HepG2 (cell line): ENCODE results near the gene TVP23A. TPM values are rescaled to one million over a fixed set of nuclear protein-coding genes. Genes with fewer than 3 reads are reported as not detected.

Experiments
- ARNT2 ChIP-seq: sonication (generic); formaldehyde crosslinking; IDR thresholded peaks from 2 replicates; pipeline ENCODE4 v1.8.0; 2022; ENCODE audit warnings: mild to moderate bottlenecking, low read depth, missing genetic modification reagents, moderate library complexity
- CBX2 ChIP-seq, 2 experiments: fragments of 200-600 bp in 1 of 2; sonication (generic); formaldehyde crosslinking in 1 of 2; IDR thresholded peaks; 2 replicates each; pipeline versions ENCODE4 v1.7.0 to v1.8.1; 2018 to 2022; ENCODE audit warnings: low read depth in 2 of 2, low read length in 1 of 2, mild to moderate bottlenecking in 1 of 2, missing genetic modification reagents in 1 of 2
- DPF2 ChIP-seq: sonication (generic); formaldehyde crosslinking; IDR thresholded peaks from 2 replicates; pipeline ENCODE4 v1.4.0; 2020; ENCODE audit warnings: mild to moderate bottlenecking, low read depth, missing genetic modification reagents, borderline replicate concordance
- ERF ChIP-seq: IDR thresholded peaks from 2 replicates; pipeline ENCODE4 v1.6.1; 2018; ENCODE audit warnings: missing biosample characterization, missing genetic modification reagents
- KLF13 ChIP-seq: sonication (generic); formaldehyde crosslinking; IDR thresholded peaks from 2 replicates; pipeline ENCODE4 v1.4.0; 2020; ENCODE audit warnings: mild to moderate bottlenecking, missing genetic modification reagents
- POLR2A ChIP-seq, 2 experiments: IDR thresholded peaks; 2 replicates each; pipeline ENCODE4 v1.6.1; 2011; ENCODE audit warnings: low read depth in 2 of 2, low read length in 2 of 2, mild to moderate bottlenecking in 1 of 2, moderate library complexity in 1 of 2; ENCODE audit not compliant: insufficient read depth in 1 of 2
- RCOR2 ChIP-seq: IDR thresholded peaks from 2 replicates; pipeline ENCODE4 v1.6.1; 2016; ENCODE audit warnings: missing biosample characterization, missing genetic modification reagents
- SMAD9 ChIP-seq: sonication (generic); formaldehyde crosslinking; IDR thresholded peaks from 2 replicates; pipeline ENCODE4 v1.5.1; 2020; ENCODE audit warnings: mild to moderate bottlenecking, missing genetic modification reagents
- U2AF2 ChIP-seq: fragments of 200-400 bp; formaldehyde crosslinking; IDR thresholded peaks from 2 replicates; pipeline ENCODE4 v1.6.1; 2017; ENCODE audit warnings: low read depth, mild to moderate bottlenecking, low read length
- ZBTB21 ChIP-seq: sonication (generic); formaldehyde crosslinking; IDR thresholded peaks from 2 replicates; pipeline ENCODE4 v1.4.0; 2020; ENCODE audit warnings: missing genetic modification reagents
- ZNF142 ChIP-seq: sonication (generic); formaldehyde crosslinking; IDR thresholded peaks from 2 replicates; pipeline ENCODE4 v1.4.0; 2020; ENCODE audit warnings: missing genetic modification reagents
- ZNF354B ChIP-seq: sonication (generic); formaldehyde crosslinking; IDR thresholded peaks from 2 replicates; pipeline ENCODE4 v1.8.0; 2022; ENCODE audit warnings: mild to moderate bottlenecking, missing genetic modification reagents
- polyA plus RNA-seq, 8 experiments: library from polyadenylated mRNA; depleted of rRNA in 3 of 8; stranded (reverse) in 7 of 8; unstranded in 1 of 8; fragments of >200 nt; fragmentation: Illumina TruSeq in 4 of 8; extraction: Trizol in 4 of 8; gene quantifications; 2 replicates each; pipeline versions ENCODE4 v1.2.1 to v1.2.3, GENCODE V29; 2011 to 2016; ENCODE audit warnings: low read depth in 4 of 8, missing spikeins in 1 of 8, mixed read lengths in 1 of 8; ENCODE audit not compliant: insufficient read depth in 1 of 8
- total RNA-seq, 5 experiments: library from RNA; depleted of rRNA; stranded (reverse); fragments of >200 nt; fragmentation: Illumina TruSeq; extraction: Trizol; gene quantifications; 2 replicates each; pipeline ENCODE4 v1.2.3, GENCODE V29; 2016; ENCODE audit warnings: low read depth in 1 of 5
- TF ChIP-seq, protein P1 (sequence below): sonication (generic); formaldehyde crosslinking; IDR thresholded peaks from 2 replicates; pipeline ENCODE4 v1.5.0; 2020; ENCODE audit warnings: mild to moderate bottlenecking, missing genetic modification reagents
- TF ChIP-seq, protein P2 (sequence below): sonication (generic); formaldehyde crosslinking; conservative IDR thresholded peaks from 2 replicates; pipeline ENCODE4 v1.8.1; 2023; ENCODE audit warnings: missing genetic modification reagents
- TF ChIP-seq, protein P3 (sequence below): sonication (generic); formaldehyde crosslinking; IDR thresholded peaks from 2 replicates; pipeline ENCODE4 v1.8.0; 2023; ENCODE audit warnings: mild to moderate bottlenecking, missing genetic modification reagents
- TF ChIP-seq, protein P4 (sequence below): sonication (generic); formaldehyde crosslinking; IDR thresholded peaks from 2 replicates; pipeline ENCODE4 v1.4.0; 2020; ENCODE audit warnings: missing genetic modification reagents, low read depth, mild to moderate bottlenecking, borderline replicate concordance

Gene TVP23A
- total and polyA plus RNA-seq, 2 of the 13 experiments (the other 11 are each of a cell fraction or from before 2014, with no cell fraction given), result not detected

GRCh38 chr16:10743610-10744369, 74.8 kb downstream of the TVP23A start, which contains the start of gene NUBP1 (continued):
- TF ChIP-seq CBX2 (IDR thresholded peaks at IDR 0.05; ENCODE audit: low read depth, low read length), result no peak
- TF ChIP-seq CBX2 (CRISPR knock-in tag; IDR thresholded peaks at IDR 0.05; ENCODE audit: low read depth), result 0 out of 2 replicates have a peak, but pooled peaks have one; percentile 84
- TF ChIP-seq POLR2A (IDR thresholded peaks at IDR 0.05; ENCODE audit: insufficient read depth in 1 of 2, low read depth in 2 of 2, low read length in 2 of 2), result peak; percentile 90 to 97
- TF ChIP-seq ZNF354B (CRISPR knock-in tag), result peak; percentile 86; the same call in 1 of the 2 replicates
- TF ChIP-seq, protein P1, sequence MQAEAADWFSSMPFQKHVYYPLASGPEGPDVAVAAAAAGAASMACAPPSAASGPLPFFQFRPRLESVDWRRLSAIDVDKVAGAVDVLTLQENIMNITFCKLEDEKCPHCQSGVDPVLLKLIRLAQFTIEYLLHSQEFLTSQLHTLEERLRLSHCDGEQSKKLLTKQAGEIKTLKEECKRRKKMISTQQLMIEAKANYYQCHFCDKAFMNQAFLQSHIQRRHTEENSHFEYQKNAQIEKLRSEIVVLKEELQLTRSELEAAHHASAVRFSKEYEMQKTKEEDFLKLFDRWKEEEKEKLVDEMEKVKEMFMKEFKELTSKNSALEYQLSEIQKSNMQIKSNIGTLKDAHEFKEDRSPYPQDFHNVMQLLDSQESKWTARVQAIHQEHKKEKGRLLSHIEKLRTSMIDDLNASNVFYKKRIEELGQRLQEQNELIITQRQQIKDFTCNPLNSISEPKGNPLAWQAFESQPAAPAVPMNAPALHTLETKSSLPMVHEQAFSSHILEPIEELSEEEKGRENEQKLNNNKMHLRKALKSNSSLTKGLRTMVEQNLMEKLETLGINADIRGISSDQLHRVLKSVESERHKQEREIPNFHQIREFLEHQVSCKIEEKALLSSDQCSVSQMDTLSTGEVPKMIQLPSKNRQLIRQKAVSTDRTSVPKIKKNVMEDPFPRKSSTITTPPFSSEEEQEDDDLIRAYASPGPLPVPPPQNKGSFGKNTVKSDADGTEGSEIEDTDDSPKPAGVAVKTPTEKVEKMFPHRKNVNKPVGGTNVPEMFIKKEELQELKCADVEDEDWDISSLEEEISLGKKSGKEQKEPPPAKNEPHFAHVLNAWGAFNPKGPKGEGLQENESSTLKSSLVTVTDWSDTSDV, result peak; percentile 97; the same call in 1 of the 2 replicates
- TF ChIP-seq, protein P2, sequence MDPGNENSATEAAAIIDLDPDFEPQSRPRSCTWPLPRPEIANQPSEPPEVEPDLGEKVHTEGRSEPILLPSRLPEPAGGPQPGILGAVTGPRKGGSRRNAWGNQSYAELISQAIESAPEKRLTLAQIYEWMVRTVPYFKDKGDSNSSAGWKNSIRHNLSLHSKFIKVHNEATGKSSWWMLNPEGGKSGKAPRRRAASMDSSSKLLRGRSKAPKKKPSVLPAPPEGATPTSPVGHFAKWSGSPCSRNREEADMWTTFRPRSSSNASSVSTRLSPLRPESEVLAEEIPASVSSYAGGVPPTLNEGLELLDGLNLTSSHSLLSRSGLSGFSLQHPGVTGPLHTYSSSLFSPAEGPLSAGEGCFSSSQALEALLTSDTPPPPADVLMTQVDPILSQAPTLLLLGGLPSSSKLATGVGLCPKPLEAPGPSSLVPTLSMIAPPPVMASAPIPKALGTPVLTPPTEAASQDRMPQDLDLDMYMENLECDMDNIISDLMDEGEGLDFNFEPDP (CRISPR knock-in tag), result no peak; the same call in 1 of the 2 replicates
- 0 out of 2 replicates have a peak, but pooled peaks have one; percentile 35 for TF ChIP-seq RCOR2 (CRISPR knock-in tag)
- TF ChIP-seq ZNF142 (CRISPR knock-in tag), result peak; percentile 75
- TF ChIP-seq ARNT2 (CRISPR knock-in tag), result peak; percentile 98
- peak; percentile 98 for TF ChIP-seq SMAD9 (CRISPR knock-in tag)
- TF ChIP-seq, protein P3, sequence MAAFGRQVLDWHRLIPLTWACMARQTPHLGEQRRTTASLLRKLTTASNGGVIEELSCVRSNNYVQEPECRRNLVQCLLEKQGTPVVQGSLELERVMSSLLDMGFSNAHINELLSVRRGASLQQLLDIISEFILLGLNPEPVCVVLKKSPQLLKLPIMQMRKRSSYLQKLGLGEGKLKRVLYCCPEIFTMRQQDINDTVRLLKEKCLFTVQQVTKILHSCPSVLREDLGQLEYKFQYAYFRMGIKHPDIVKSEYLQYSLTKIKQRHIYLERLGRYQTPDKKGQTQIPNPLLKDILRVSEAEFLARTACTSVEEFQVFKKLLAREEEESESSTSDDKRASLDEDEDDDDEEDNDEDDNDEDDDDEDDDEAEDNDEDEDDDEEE, result peak; percentile 80; the same call in 1 of the 2 replicates
- TF ChIP-seq DPF2, result peak; percentile 60; the same call in 1 of the 2 replicates
- TF ChIP-seq, protein P4, sequence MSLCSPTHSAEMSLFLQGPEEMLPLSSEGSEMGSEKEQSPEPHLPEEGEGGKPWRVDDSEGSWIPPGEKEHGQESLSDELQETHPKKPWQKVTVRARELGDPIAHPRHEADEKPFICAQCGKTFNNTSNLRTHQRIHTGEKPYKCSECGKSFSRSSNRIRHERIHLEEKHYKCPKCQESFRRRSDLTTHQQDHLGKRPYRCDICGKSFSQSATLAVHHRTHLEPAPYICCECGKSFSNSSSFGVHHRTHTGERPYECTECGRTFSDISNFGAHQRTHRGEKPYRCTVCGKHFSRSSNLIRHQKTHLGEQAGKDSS, result peak; percentile 99
- TF ChIP-seq ZBTB21, result peak; percentile 64
- peak; percentile 92; the same call in 1 of the 2 replicates for TF ChIP-seq KLF13
- peak; percentile 93 for TF ChIP-seq ERF (CRISPR knock-in tag)
- 0 out of 2 replicates have a peak, but pooled peaks have one; percentile 84 for TF ChIP-seq U2AF2
